Activated CD4-positive, alpha-beta T cell treated with anti-CD3 and anti-CD28 coated beads, Interleukin-2, amount 50 U/mL, for 48 hours (primary cell): Measurements from ENCODE around the gene SEPTIN8.

Source experiments
- DNase-seq, 2 experiments: peaks; one replicate each; pipeline ENCODE4 v3.0.0-alpha.2; 2020

Gene SEPTIN8

DNA sequence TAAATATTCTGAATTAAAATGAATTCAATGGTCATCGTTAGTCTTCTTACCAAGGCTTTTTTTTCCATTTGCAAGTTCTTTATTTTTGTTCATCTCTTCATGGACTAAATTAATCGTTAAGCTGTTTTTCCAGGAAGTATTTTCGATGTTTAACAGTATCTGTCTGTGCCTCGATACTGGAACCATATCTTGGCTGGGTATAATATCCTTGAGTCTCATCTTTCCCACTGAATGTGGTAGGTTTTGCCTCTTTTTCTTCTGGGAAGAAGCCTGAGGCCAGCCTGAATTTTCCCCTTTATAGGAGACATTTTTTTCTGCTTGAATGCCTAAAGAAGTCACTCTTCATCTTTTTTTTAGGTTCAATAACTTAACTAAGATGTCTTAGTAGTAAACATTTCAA, 4.0 kb upstream of the SEPTIN8 start:
- no peak for DNase-seq

- DNase-seq, result no peak
Observed at GRCh38 chr5:132780577-132780976, 3.5 kb upstream of the SEPTIN8 start.

GRCh38 chr5:132779961-132780360, 2.9 kb upstream of the SEPTIN8 start:
- no peak for DNase-seq

DNA sequence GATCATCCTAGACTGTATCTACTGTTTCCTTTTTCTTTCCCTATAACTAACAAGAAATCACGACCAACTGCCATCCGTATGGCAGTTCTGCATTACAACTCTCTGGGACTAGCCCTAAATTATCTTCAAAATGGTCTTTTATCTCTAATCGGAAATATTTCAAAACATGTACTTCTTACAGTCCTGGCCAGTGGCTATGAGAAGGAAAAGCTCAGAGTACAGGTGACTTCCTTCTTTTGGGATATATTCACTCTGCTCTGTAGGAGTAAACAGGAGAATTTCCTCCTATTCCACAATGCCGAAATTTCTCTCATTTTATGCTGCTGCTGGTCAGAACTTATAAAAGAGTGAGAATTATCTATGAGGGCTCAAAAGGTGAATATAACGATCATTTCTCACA, 1.8 kb upstream of the SEPTIN8 start:
- no peak for DNase-seq

DNA sequence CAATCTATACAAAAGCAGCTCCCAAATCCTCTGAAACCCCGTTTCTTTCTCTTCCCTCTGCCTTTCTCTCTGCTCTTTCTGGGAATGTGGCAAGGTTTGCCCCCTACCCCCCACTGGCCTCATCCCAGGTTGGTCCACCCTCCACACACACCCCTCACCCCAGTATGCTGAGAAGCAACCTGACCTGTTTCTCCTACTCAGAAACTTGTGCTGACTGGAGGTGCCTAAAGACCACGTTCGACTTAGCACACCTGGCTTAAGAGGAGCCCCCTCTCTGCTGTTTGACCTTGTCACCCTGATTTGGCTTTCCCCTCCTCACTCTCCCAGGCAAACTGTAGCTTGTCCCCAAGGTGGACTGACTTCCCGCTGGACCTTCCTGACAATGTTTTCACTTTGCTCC, 1.1 kb upstream of the SEPTIN8 start:
- DNase-seq, result no peak

DNA sequence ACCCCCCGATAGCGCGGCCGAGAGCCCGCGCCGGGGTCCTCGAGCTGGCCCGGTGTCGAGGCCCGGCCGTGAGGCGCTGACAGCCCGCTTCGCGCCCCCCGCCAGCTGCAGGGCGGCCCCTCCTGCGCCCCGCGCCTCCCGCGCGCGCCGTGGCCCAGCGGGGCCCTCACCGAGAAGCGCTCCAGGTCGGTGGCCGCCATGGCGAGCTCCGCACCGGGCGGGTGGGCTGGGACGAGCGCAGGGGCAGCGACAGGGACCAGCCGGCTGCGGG, 166 bp downstream of the SEPTIN8 start:
- DNase-seq, result no peak

DNA sequence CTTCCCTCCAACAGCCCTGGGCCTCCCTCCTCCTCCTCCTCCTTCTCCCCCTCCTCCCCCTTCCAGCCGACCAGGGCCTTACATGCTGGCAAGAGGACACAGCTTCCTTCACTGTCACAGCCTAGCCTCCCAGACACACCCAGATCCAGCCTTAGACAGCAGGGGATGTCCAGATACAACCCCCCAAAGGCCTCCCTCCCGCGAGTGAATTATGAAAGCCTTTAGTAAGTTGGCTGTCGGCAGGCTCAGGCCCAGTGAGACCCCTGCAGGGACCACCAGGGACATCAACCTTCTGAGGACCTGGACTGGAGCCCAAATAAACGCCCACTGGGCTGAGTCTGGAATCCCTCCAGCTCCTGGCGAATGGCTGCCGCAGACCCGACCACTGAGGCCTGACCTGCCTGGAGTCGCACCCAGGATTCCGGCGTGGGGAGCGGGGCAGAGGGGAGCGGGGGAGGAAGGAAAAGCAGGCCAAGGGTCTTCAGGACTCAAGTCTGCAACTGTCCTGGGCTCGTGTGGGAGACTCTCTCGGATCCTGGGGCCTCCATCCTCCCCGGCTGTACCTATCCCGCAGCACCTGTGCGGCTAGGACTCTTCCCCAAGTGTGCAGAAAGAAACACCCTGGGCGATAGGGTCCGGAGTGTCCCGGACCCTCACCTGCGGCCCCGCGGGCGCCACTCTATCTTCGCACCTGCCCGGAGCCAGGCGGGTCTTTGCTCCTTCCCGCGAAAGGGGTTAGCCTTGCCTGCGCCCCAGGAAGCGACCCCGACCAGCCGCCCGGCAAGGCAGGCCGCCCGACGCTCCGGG, 705 bp downstream of the SEPTIN8 start:
- peak in 1 of 2 experiments; percentile 16 for DNase-seq

GRCh38 chr5:132775476-132775961, 1.5 kb downstream of the SEPTIN8 start:
- no peak for DNase-seq

DNA sequence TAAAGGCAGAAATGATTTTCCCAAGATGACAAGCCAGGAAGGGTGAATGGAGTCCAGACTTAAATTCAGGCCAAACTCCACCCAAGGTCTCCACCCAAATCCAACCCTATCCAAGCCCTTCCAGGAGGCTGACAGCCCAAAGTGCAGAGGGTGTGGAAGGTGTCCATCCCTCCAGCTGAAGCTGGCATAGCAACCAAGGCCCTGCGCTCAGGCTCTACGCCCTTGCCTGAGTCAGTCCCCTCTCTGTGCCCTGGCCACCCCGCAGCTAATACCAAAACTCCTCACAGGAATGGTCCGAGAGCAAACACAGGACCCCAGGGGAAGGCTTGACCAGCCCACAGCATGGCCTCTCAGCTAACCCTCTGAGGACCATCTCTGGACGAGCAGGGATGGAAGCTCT, 2.1 kb downstream of the SEPTIN8 start:
- no peak for DNase-seq

DNA sequence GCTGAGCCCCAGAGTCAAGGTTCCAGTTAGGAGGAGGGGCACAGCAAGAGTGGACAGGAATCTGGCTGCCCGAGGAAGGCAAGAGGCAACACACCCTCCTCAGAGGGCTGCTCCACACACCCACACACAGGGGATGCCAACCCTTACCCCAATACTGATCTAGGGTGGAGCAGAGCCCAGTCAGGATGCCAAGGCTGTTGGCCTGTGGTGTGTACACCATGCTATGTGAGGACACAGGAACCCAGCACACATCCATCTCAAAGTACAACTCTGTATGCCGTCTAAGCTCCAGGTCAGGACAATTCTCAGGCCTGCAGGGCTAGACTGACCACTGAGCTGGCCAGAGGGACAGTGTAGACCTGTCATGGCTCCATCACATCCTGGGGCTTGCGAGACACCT, 2.6 kb downstream of the SEPTIN8 start:
- no peak for DNase-seq

DNA sequence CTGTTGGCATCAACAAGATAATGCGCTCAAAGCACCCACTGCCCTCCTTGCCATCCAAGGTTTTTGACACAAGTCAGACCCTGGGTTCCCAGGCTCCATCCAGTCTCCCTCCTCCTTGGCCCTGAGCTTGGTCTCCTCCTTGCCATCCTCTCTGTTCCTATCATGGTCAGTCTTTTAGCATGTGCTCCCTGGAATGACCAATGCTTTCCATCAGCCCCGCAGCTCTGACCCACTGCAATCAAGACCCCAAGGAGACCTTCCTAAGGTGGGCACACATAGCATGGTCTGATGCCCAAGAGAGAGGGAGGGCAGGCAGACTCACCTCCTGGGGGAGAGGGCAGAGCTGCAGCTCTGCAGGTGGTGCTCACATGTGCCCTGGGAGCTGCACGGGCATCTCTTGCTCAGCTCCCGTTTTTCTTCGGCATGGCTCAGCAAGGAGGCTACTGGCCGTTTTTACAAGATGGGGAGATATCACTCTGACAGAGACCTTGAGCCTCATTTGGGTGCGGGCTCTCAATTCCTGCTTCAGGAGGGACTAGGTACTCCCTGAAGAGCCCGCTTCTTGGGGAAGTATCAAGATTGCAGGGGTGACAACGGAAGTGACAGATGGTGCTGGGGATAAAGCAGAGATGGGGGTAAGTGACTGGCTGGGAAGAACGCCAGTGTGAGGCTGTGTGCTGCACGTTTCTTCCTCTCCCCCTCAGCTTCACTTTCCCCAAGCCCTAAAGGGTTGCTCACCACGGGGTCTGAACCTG, 3.3 kb downstream of the SEPTIN8 start:
- DNase-seq, result no peak

DNA sequence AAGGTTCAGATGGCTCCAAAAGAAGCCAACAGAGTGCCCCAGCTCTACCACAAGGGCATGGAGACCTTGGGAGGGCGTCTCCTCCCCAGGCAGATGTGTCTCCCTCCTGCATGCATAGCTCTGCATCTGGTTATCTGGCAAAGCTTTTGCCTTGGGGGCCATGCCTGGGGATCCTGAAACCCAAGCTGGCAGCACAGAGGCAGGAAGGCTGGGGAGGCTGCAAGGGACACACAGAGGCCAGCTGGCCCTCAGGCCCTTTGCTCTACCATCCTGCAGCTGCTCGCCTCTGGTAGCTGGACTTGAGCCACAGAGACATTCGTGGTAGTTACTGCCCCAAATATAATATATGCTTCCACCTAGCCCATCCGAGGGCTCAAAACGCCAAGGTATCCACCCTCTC, 3.9 kb downstream of the SEPTIN8 start:
- no peak for DNase-seq

DNA sequence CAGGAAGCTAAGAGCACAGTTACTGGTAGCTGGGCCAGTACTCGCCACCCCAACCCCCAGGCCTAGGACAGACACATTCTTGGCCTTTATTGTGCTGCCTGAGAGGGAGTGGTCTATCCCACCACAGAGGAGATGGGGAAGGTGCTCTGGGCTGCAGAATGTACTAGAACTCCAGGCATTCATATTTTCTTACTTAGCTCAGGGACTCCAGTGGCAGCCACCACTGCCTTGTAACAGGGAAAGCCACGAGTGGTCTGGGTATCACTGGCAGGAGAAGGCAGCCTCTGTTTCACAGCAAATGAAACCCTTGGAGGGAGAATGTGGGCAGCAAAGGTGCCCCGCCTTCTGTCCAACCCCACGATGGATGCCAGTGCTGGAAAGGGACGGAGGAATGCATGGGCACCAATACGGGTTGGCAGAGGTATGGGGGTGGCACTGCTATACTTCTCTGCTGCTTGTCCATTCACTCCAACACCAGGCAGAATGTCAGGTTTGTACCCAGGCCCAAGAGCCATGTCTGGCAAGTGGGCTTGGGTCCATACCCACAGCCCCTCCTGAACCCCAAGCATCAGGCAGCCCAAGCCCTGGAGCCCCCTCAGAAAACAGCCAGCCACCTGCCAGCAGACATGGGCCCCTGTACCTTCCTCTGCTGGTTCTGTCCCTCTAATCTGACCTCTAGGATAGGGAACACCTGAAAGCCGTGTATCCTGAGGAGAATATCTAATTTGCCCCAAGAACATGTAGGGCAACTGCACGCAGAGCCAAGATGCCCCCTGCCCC, 4.6 kb downstream of the SEPTIN8 start:
- DNase-seq, result no peak

- no peak for DNase-seq
Observed at GRCh38 chr5:132771503-132771998, 5.5 kb downstream of the SEPTIN8 start.

DNA sequence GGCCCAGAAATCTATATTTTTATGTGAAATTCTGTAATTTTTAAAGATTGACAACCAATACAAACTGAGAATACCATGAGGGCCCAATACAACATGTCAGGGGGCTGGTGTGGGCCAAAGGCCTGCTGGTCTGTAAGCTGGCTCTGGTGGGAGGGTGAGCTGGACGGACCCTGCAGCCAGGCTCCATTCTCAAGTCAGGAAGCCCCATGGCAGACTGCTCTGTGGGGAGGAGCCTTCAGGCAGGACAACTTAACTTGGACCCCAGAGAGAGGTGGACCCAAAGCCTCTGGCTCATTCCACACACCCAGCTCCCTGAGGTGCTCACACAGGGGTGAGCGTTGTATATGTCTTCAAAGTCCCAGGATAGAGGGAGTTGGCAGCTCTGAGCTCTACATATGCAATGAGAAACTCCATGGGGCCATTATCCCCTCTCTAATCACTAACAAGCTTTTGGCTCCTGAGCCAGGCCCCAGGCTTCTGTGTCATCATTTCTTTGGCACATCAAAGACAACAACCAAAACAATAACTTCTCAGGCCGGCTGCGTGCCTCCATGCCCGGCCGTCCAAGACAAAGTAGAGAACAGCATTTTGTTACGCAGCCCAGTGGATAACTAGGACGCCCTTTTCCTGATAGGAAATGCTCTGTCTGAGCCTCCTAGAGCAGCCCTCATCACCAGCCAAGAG, 6.4 kb downstream of the SEPTIN8 start:
- DNase-seq, result no peak

- no peak for DNase-seq
Observed at GRCh38 chr5:132768485-132768868, 8.6 kb downstream of the SEPTIN8 start.

DNA sequence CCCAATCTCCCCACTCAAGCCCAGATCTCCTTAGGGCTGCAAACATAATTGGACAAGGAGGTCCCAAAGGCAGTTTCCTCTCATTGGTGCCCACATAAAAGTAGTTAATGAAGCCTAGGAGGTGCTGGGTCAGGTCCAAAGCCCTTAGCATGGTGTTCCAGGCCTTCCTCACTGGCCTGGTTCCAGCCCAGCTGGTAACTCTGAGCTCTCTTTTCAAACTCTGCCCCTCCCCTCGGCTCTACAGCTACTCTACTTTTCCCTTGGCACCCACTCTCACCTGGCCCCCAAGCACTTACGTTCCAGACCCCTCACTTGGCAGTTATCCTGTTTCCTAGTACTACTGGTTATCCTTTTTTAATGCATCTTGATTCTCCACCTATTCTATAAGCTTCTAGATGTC, 9.9 kb downstream of the SEPTIN8 start:
- no peak for DNase-seq

GRCh38 chr5:132766806-132767055, 10.3 kb downstream of the SEPTIN8 start:
- DNase-seq, result no peak

DNA sequence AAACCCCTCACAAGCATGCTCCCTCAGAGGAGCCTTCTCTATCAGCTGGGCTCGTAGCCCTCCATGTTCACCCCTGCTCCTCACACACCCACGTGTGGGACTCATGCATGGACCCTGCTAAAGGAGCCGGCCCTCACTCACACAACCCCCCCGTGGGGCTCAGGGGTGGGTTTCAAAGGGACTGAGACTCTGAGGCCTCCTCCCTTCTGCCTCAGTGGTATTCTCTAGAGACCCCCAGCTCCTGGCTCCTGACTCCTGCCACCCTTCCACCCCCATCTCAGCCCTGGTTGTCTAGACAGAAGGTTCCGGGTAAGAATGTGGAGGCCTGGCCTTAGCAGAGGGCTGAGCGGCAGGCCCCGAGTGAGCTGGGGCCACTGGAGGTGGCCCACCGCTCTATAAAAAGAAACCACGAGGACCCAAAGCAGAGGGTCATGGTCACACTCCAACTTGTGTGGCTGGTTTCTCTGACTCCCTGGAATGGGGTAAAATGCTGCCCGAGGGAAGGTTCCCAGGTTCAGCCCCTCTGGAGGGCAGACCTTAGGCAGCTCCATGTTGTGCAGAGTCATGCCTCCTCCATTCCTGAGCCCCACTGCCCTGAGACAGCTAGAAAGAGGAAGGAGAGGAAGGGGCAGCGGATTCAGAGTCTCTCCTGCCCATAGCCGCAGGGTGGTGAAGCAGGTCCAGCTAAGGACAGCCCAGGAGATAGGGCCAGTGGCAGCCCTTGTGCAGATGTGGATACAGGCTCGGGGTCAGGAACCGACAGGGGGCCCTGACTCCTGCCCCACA, 10.8 kb downstream of the SEPTIN8 start:
- DNase-seq, result no peak

GRCh38 chr5:132765311-132766019, 11.6 kb downstream of the SEPTIN8 start:
- DNase-seq, result no peak

DNA sequence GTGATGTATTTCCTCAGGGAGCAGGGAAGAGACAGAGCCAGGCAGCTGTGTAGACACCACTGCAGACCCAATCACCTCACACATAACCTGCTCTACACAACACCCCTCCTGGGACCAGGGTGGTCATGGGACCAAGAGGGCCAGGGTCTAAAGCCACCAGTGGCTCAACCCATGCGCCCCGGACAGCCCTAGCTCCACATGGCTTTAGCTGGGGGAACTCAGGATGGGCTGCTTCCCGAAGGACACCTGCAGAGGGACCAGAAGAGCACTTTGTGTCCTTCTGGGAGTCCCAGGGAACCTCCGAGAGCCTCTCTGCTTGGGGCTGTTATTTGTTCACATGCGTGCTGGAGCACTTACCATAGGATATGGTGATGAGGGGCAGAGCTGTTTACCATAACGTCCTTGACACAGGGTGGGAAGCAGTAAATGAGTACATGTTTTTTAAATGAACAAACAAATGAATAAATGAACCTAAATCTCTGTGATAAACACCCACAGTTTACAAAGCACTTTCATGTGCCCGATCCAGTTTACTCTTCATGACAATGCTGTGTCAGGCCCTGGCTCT, 12.3 kb downstream of the SEPTIN8 start:
- DNase-seq, result no peak
